ENCODE measurements around the gene SPINT2. TPM values are rescaled to one million over a fixed set of nuclear protein-coding genes. Genes with fewer than 3 reads are reported as not detected.

The SPINT2 gene
- total RNA-seq, 6 experiments from 2014 or later, result 0.76 to 4.1 (median 0.98) TPM

DNA sequence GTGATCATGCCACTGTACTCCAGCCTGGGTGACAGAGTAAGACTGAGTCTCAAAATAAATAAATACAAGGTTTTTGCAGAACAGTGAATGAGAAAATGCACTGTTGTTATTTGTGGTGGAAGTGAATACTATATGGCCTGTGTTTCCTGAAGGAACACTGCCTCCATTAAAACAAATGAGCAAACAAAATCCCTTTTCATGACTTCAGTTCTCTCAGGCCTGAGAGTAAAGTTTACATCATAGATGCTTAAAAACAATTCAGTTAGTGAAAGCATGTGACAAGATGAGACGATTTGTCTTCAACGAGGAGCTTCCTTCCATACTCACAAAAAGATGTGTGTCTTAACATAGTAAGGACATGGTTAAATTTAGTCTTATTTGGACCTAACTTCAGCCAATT lies 14.4 kb downstream of the SPINT2 start:
- peak overlapping the region; percentile 80; the same call in 1 of the 2 replicates for H3K27ac Mint-ChIP-seq

DNA sequence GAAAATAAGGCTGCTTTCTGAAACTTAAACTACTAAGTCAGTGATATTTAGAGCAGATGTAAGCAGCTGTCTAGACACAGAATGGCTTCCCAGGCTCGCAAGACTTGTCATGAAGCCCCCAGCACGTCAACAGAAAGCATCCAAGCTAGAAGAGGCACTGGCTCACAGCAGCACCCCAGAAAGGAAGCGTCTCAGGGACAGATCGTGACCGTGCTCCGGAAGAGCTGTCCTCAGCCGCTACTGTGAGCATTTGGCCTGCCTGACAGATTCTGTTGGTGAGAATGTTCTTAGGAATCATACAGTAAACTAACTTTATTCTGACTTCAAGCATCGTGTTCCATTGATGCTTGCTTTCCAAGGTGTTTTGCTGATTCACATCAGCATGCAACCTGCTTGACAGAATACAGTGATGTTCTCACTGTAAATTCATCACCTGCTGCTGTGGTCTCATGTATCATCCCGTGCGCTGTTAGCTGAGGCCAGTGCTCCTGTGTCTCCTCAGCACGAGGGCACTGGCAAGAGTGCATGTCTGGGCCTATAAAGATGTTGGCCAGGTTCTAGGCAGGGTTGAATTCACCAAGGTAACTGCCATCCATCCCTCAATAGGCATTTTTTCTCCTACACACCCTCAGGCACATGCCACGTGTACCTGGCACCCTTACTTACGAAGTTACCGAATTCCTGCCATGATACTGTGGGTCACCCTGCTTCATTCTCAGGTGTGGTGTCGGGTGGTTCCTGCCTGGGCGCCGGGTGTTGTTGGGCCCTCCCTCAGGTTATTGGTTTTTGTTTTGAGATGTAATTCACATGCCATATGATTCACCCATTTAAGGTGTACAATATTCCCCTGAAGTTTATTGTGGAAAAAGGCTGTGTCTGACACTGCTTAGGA lies 15.9 kb downstream of the SPINT2 start:
- TF ChIP-seq, protein P1, sequence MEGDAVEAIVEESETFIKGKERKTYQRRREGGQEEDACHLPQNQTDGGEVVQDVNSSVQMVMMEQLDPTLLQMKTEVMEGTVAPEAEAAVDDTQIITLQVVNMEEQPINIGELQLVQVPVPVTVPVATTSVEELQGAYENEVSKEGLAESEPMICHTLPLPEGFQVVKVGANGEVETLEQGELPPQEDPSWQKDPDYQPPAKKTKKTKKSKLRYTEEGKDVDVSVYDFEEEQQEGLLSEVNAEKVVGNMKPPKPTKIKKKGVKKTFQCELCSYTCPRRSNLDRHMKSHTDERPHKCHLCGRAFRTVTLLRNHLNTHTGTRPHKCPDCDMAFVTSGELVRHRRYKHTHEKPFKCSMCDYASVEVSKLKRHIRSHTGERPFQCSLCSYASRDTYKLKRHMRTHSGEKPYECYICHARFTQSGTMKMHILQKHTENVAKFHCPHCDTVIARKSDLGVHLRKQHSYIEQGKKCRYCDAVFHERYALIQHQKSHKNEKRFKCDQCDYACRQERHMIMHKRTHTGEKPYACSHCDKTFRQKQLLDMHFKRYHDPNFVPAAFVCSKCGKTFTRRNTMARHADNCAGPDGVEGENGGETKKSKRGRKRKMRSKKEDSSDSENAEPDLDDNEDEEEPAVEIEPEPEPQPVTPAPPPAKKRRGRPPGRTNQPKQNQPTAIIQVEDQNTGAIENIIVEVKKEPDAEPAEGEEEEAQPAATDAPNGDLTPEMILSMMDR (IDR thresholded peaks at IDR 0.05), result no peak
- Mint-ChIP-seq H3K27me3 (ENCODE audit: insufficient read depth) (no peaks in the 10 kb centered on the region), H3K4me1 (ENCODE audit: low read depth) (peaks cover 24% of the 10 kb centered on the region), H3K36me3 (ENCODE audit: low read depth) (no peaks in the 10 kb centered on the region), H3K9me3 (no peaks in the 10 kb centered on the region), H3K4me3 (no peak overlapping the region), H3K27ac (no peak overlapping the region)
- no peak for DNase-seq

More for the DNA sequence above, 14.4 kb downstream of the SPINT2 start:
- DNase-seq, result no peak
- no peak overlapping the region for H3K4me3 Mint-ChIP-seq
- H3K27me3 Mint-ChIP-seq (ENCODE audit: insufficient read depth), result no peaks in the 10 kb centered on the region
- TF ChIP-seq, protein P1 (IDR thresholded peaks at IDR 0.05), result no peak
- no peaks in the 10 kb centered on the region for H3K9me3 Mint-ChIP-seq
- no peaks in the 10 kb centered on the region for H3K36me3 Mint-ChIP-seq (ENCODE audit: low read depth)
- H3K4me1 Mint-ChIP-seq (ENCODE audit: low read depth), result peaks cover 22% of the 10 kb centered on the region

- Mint-ChIP-seq H3K36me3 (ENCODE audit: low read depth) (no peaks in the 10 kb centered on the region), H3K27ac (no peak overlapping the region), H3K27me3 (ENCODE audit: insufficient read depth) (no peaks in the 10 kb centered on the region), H3K4me1 (ENCODE audit: low read depth) (peaks cover 33% of the 10 kb centered on the region), H3K4me3 (no peak overlapping the region), H3K9me3 (no peaks in the 10 kb centered on the region)
- no peak for DNase-seq
- TF ChIP-seq, protein P1 (IDR thresholded peaks at IDR 0.05), result no peak
Observed at GRCh38 chr19:38281811-38282566, 17.6 kb downstream of the SPINT2 start.

- H3K36me3 Mint-ChIP-seq (ENCODE audit: low read depth), result no peaks in the 10 kb centered on the region
- H3K4me3 Mint-ChIP-seq, result no peak overlapping the region
- H3K4me1 Mint-ChIP-seq (ENCODE audit: low read depth), result peaks cover 20% of the 10 kb centered on the region
- TF ChIP-seq, protein P1 (IDR thresholded peaks at IDR 0.05), result no peak
- DNase-seq, result no peak
- no peaks in the 10 kb centered on the region for H3K9me3 Mint-ChIP-seq
- H3K27me3 Mint-ChIP-seq (ENCODE audit: insufficient read depth), result no peaks in the 10 kb centered on the region
- H3K27ac Mint-ChIP-seq, result no peak overlapping the region
Observed at GRCh38 chr19:38283271-38283670, 18.9 kb downstream of the SPINT2 start.

DNA sequence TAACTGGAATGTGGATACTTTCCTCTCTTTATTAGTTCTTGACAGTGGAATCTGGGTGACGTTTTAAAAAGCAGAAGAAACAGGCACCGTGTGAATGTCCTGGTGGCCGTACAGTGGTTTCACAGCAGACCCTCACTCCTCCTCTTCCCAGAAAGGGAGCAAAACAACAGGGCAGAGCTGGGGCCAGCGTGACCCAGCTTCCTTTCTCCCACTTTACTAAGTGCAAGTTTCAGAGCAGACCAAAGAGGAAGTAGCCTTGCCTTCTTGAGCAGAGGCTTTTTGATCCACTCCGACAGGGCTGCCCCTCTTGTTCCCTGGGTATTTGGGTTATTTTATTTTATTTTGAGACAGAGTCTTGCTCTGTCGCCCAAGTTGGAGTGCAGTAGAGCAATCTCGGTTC lies 20.0 kb downstream of the SPINT2 start:
- peaks cover 14% of the 10 kb centered on the region for H3K4me1 Mint-ChIP-seq (ENCODE audit: low read depth)
- H3K27ac Mint-ChIP-seq, result no peak overlapping the region
- no peaks in the 10 kb centered on the region for H3K9me3 Mint-ChIP-seq
- TF ChIP-seq, protein P1 (IDR thresholded peaks at IDR 0.05), result no peak
- H3K4me3 Mint-ChIP-seq, result no peak overlapping the region
- H3K27me3 Mint-ChIP-seq (ENCODE audit: insufficient read depth), result peaks cover 2% of the 10 kb centered on the region; the same call in 1 of the 2 replicates
- no peaks in the 10 kb centered on the region for H3K36me3 Mint-ChIP-seq (ENCODE audit: low read depth)
- no peak for DNase-seq
